Smooth muscle cell (in vitro differentiated cells): ENCODE measurements around the gene IL3RA. TPM values are rescaled to one million over a fixed set of nuclear protein-coding genes. Genes with fewer than 3 reads are reported as not detected.

Experiments used
- DNase-seq: peaks from one replicate; lab custom pipeline; 2025; ENCODE audit not compliant: unreplicated experiment; lab: John Stamatoyannopoulos, UW
- H2AFZ ChIP-seq: fragments of 200-600 bp; sonication (generic); 2 replicates; pipeline ENCODE4 v1.6.0; 2016; ENCODE audit warnings: antibody characterized with exemption, low read depth, mild to moderate bottlenecking
- H3F3A ChIP-seq: fragments of 200-600 bp; sonication (generic); 2 replicates; pipeline ENCODE4 v1.6.0; 2017; ENCODE audit warnings: antibody characterized with exemption, low read depth
- H3K27ac ChIP-seq: fragments of 200-600 bp; sonication (generic); 2 replicates; pipeline ENCODE4 v1.5.1; 2016; ENCODE audit warnings: low read depth, mild to moderate bottlenecking
- H3K27me3 ChIP-seq: fragments of 200-600 bp; sonication (generic); 2 replicates; pipeline ENCODE4 v1.6.1; 2016; ENCODE audit warnings: low read depth, mild to moderate bottlenecking
- H3K36me3 ChIP-seq: fragments of 200-600 bp; sonication (generic); 2 replicates; pipeline ENCODE4 v1.5.1; 2016; ENCODE audit warnings: low read depth
- H3K4me1 ChIP-seq: fragments of 200-600 bp; sonication (generic); 2 replicates; pipeline ENCODE4 v1.5.1; 2016; ENCODE audit warnings: low read depth
- H3K4me2 ChIP-seq: fragments of 200-600 bp; sonication (generic); 2 replicates; pipeline ENCODE4 v1.6.0; 2016; ENCODE audit warnings: mild to moderate bottlenecking
- H3K4me3 ChIP-seq: fragments of 200-600 bp; sonication (generic); 2 replicates; pipeline ENCODE4 v1.5.1; 2016; ENCODE audit warnings: mild to moderate bottlenecking
- H3K79me2 ChIP-seq: fragments of 200-600 bp; sonication (generic); 2 replicates; pipeline ENCODE4 v1.6.0; 2016; ENCODE audit warnings: low read depth, mild to moderate bottlenecking
- H3K9ac ChIP-seq: fragments of 200-600 bp; sonication (generic); 2 replicates; pipeline ENCODE4 v1.6.0; 2016; ENCODE audit warnings: low read depth
- H3K9me3 ChIP-seq: fragments of 200-600 bp; sonication (generic); replicated peaks from 2 replicates; pipeline ENCODE4 v1.5.1; 2016; ENCODE audit warnings: low read depth
- H4K20me1 ChIP-seq: fragments of 200-600 bp; sonication (generic); 2 replicates; pipeline ENCODE4 v1.6.0; 2016; ENCODE audit warnings: low read depth
- WGBS: methylation state at CpG from one replicate; pipeline ENCODE4 v1.1.7; 2016; ENCODE audit warnings: low lambda C conversion rate; 5-methylcytosine and 5-hydroxymethylcytosine counted together
- polyA plus RNA-seq: library from polyadenylated mRNA; unstranded; fragments of >200 nt; fragmentation: Nextera tagmentation; extraction: Ambion mirVana; gene quantifications from 2 replicates; pipeline ENCODE4 v1.2.1, GENCODE V29; 2016
- total RNA-seq: library from RNA; depleted of rRNA; stranded (reverse); fragments of >200 nt; gene quantifications from 2 replicates; pipeline ENCODE4 v1.2.3, GENCODE V29; 2014
- TF ChIP-seq, protein P1 (sequence below): fragments of 200-600 bp; sonication (generic); IDR thresholded peaks from 2 replicates; pipeline ENCODE4 v1.5.1; 2017; ENCODE audit warnings: borderline replicate concordance, mild to moderate bottlenecking, antibody characterized with exemption; ENCODE audit not compliant: insufficient read depth, poor library complexity, severe bottlenecking

Gene IL3RA
- total and polyA plus RNA-seq, 2 experiments from 2014 or later, result 0.24 TPM; not detected in 1

DNA sequence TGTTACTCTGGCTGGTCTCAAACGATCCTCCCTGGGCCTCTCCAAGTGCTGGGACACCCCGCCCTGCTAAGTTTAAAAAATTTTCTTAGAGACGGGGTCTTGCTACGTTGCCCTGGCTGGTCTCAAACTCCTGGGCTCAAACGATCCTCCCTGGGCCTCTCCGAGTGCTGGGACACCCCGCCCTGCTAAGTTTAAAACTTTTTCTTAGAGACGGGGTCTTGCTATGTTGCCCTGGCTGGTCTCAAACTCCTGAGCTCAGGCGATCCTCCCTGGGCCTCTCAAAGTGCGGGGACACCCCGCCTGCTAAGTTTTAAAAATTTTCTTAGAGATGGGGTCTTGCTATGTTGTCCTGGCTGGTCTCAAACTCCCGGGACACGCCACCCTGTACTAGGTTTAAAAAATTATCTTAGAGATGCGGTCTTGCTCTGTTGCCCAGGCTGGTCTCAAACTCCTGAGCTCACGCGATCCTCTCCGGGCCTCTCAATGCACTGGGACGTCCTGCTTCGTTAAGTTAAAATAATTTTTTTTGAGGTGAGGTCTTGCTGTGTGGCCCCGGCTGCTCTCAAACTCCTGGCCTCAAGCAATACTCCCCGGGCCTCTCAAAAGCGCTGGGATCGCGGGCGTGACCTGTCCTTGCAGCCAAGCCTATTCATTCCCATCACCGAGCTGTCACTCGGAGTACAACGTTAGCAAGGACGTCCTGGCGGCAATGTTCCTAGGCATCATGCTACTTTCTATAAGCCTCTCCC, 54.2 kb downstream of the IL3RA start:
- peaks cover 16% of the 10 kb centered on the region for H3F3A ChIP-seq
- peaks cover 63% of the 10 kb centered on the region for H4K20me1 ChIP-seq
- WGBS, result 58% methylated on average over 30 of the region's 30 CpGs

DNA sequence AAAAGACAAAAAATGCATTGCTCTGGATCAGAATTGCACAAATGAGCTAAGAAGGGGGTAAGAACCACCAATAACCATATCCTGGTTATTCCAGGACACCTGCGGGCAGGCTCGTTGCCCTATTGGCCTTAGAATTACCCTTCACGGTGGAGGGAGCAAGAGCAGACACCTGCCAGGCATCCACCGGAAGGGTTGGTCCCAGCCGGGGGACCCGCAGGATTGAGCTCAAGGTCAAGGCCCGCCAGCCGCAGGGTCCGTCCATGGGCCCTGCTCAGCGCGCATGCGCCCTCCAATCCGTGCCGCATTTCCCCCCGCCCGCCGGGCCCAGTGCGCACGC, 54.8 kb downstream of the IL3RA start:
- TF ChIP-seq, protein P1, sequence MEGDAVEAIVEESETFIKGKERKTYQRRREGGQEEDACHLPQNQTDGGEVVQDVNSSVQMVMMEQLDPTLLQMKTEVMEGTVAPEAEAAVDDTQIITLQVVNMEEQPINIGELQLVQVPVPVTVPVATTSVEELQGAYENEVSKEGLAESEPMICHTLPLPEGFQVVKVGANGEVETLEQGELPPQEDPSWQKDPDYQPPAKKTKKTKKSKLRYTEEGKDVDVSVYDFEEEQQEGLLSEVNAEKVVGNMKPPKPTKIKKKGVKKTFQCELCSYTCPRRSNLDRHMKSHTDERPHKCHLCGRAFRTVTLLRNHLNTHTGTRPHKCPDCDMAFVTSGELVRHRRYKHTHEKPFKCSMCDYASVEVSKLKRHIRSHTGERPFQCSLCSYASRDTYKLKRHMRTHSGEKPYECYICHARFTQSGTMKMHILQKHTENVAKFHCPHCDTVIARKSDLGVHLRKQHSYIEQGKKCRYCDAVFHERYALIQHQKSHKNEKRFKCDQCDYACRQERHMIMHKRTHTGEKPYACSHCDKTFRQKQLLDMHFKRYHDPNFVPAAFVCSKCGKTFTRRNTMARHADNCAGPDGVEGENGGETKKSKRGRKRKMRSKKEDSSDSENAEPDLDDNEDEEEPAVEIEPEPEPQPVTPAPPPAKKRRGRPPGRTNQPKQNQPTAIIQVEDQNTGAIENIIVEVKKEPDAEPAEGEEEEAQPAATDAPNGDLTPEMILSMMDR, result no peak
- Histone ChIP-seq H2AFZ (no peak overlapping the region), H3K4me2 (peak overlapping the region; percentile 98), H3K27ac (peak overlapping the region; percentile 100), H3K4me3 (peak overlapping the region; percentile 100), H3K36me3 (peaks cover 11% of the 10 kb centered on the region), H3K9me3 (no peaks in the 10 kb centered on the region), H3K27me3 (no peaks in the 10 kb centered on the region), H3F3A (peaks cover 16% of the 10 kb centered on the region), H3K79me2 (peaks cover 57% of the 10 kb centered on the region), H4K20me1 (peaks cover 61% of the 10 kb centered on the region), H3K9ac (peak overlapping the region; percentile 99), H3K4me1 (peaks cover 15% of the 10 kb centered on the region)
- WGBS, result 2% methylated on average over 19 of the region's 19 CpGs
- DNase-seq, result no peak

More for the DNA sequence above, 54.2 kb downstream of the IL3RA start:
- H3K9ac ChIP-seq, result peak overlapping the region; percentile 99
- H3K27ac ChIP-seq, result peak overlapping the region; percentile 100
- no peak overlapping the region for H2AFZ ChIP-seq
- TF ChIP-seq, protein P1, result no peak
- peak overlapping the region; percentile 100 for H3K4me3 ChIP-seq
- no peaks in the 10 kb centered on the region for H3K9me3 ChIP-seq
- peaks cover 57% of the 10 kb centered on the region for H3K79me2 ChIP-seq
- peaks cover 11% of the 10 kb centered on the region for H3K36me3 ChIP-seq
- no peak for DNase-seq
- H3K4me1 ChIP-seq, result peaks cover 15% of the 10 kb centered on the region
- no peaks in the 10 kb centered on the region for H3K27me3 ChIP-seq
- H3K4me2 ChIP-seq, result peak overlapping the region; percentile 98

DNA sequence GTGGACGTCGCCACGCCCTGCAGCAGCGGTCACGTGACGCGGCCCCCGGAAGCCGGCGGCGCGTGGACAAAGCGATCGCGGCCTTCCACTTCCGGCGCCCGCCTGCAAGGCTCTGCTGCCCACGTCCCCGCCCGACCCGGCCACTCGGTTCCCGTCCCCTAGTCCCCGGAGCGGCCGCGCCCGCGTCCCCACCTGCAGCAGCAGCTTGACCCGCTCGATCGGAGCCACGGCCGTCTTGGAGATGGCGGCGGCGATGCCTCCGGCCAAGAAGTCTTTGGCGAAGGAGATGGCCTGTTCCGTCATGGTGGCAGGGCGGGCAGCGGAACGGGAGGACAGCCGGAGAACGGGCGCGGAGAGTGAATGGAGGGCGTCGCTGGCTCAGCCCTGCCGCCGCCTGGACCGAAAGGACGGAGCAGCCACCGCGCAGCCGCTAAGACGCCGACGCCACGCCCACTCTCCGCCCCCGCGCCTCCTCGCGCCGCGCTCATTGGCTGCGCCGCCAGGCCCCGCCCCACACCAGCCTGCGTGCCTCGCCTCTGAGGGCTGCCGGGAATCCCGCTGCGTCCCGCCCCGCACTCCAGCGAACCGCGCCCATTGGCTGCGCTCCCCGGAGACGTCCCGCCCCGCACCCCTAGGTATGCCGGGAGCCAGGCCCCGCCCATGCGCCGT, 55.3 kb downstream of the IL3RA start, which contains the start of gene SLC25A6:
SLC25A6 (minus strand) TSS at position 407 of the 669 bp plus-strand sequence; CDS start at position 303, 104 bp downstream.
- peaks cover 54% of the 10 kb centered on the region for H3K79me2 ChIP-seq
- H3F3A ChIP-seq, result peaks cover 16% of the 10 kb centered on the region
- peak within 1 kb of the TSS; percentile 98 for H3K4me2 ChIP-seq
- no peaks in the 10 kb centered on the region for H3K27me3 ChIP-seq
- H3K27ac ChIP-seq, result peak within 1 kb of the TSS; percentile 100
- H3K36me3 ChIP-seq, result peaks cover 11% of the 10 kb centered on the region
- peak within 1 kb of the TSS; percentile 99 for H3K9ac ChIP-seq
- H3K4me1 ChIP-seq, result peaks cover 15% of the 10 kb centered on the region
- no peak for DNase-seq
- H4K20me1 ChIP-seq, result peaks cover 56% of the 10 kb centered on the region
- H3K9me3 ChIP-seq, result no peaks in the 10 kb centered on the region
- TF ChIP-seq, protein P1, result no peak
- peak within 1 kb of the TSS; percentile 100 for H3K4me3 ChIP-seq
- under 1% methylated on average over 41 of the region's 90 CpGs for WGBS
- H2AFZ ChIP-seq, result peak within 1 kb of the TSS; percentile 66
